Testis (tissue), 3 donors: ENCODE results near the gene MOCOS. TPM values are rescaled to one million over a fixed set of nuclear protein-coding genes. Genes with fewer than 3 reads are reported as not detected.

ENCODE experiments used
- DNase-seq: peaks from one replicate; pipeline ENCODE4 v3.0.0-alpha.2; 2019
- H3K27ac ChIP-seq, 2 donors: fragments of 200-600 bp; sonication (generic); one replicate each; pipeline ENCODE4 v1.5.1; 2019
- H3K27me3 ChIP-seq: fragments of 200-600 bp; sonication (generic); one replicate; pipeline ENCODE4 v1.5.1; 2019
- H3K36me3 ChIP-seq: fragments of 200-600 bp; sonication (generic); one replicate; pipeline ENCODE4 v1.5.1; 2017; ENCODE audit warnings: low read depth; ENCODE audit errors: missing control alignments
- H3K4me1 ChIP-seq: fragments of 200-600 bp; sonication (generic); one replicate; pipeline ENCODE4 v1.5.1; 2019
- H3K4me3 ChIP-seq, 2 donors: fragments of 200-600 bp; sonication (generic); one replicate each; pipeline ENCODE4 v1.5.1; 2017 to 2019
- H3K9me3 ChIP-seq: fragments of 200-600 bp; sonication (generic); one replicate; pipeline ENCODE4 v1.5.1; 2017
- CTCF ChIP-seq, 3 experiments: fragments of 450-650 bp in 2 of 3; fragments of 200-600 bp in 1 of 3; sonication (generic) in 1 of 3; IDR thresholded peaks; one replicate each; pipeline ENCODE4 v1.5.1; 2016 to 2019; ENCODE audit warnings: antibody characterized with exemption in 3 of 3, mild to moderate bottlenecking in 2 of 3, moderate library complexity in 1 of 3
- POLR2A ChIP-seq: fragments of 450-650 bp; IDR thresholded peaks from one replicate; pipeline ENCODE4 v1.6.1; 2017; ENCODE audit warnings: antibody characterized with exemption, mild to moderate bottlenecking, moderate library complexity
- WGBS, 2 donors: methylation state at CpG; one replicate each; pipeline ENCODE4 v1.1.5; 2018; 5-methylcytosine and 5-hydroxymethylcytosine counted together
- intact Hi-C: fragments of 100-400 bp; cut with DNase I; formaldehyde crosslinking; loops from one replicate; pipeline ENCODE4 v1.15.1; 2023; ENCODE audit warnings: low total_unique reads
- polyA plus RNA-seq: library from polyadenylated mRNA; stranded (reverse); fragments of 350-450 nt; fragmentation: Illumina TruSeq; extraction: RNeasy Lipid Tissue Mini Kit (QIAGEN cat#74804); gene quantifications from one replicate; pipeline ENCODE4 v1.2.3, GENCODE V29; 2014; ENCODE audit warnings: low read depth, low replicate concordance; ENCODE audit not compliant: insufficient read depth
- total RNA-seq, 2 donors: library from RNA; depleted of rRNA; stranded (reverse); fragments of >200 nt; gene quantifications; one replicate each; pipeline ENCODE4 v1.2.3, GENCODE V29; 2016

MOCOS gene
- total and polyA plus RNA-seq, 3 donors from 2014 or later = 1.5 to 2.9 (median 1.9) TPM

- 66 to 79% methylated on average over 8 of the region's 8 CpGs for WGBS, 2 donors
- no peak overlapping the region for H3K27ac ChIP-seq
- H3K9me3 ChIP-seq = no peaks in the 10 kb centered on the region
- H3K4me3 ChIP-seq = no peak overlapping the region
- H3K4me1 ChIP-seq = peaks cover 3% of the 10 kb centered on the region
- no peak for DNase-seq
- intact Hi-C loops = no loop called here
- no peaks in the 10 kb centered on the region for H3K36me3 ChIP-seq
- TF ChIP-seq CTCF (IDR thresholded peaks at IDR 0.05) = no peak
- no peak for TF ChIP-seq POLR2A
- H3K27me3 ChIP-seq = no peaks in the 10 kb centered on the region
Measured at GRCh38 chr18:36264283-36264682, 77.0 kb downstream of the MOCOS start.

- H3K27ac ChIP-seq = no peak overlapping the region
- H3K4me3 ChIP-seq = no peak overlapping the region
- intact Hi-C loops = no loop called here
- TF ChIP-seq POLR2A (no peak), CTCF (IDR thresholded peaks at IDR 0.05) (no peak)
- WGBS, 2 donors = 28 to 32% methylated on average over 5 of the region's 5 CpGs
- peaks cover 3% of the 10 kb centered on the region for H3K4me1 ChIP-seq
- H3K36me3 ChIP-seq = no peaks in the 10 kb centered on the region
- H3K9me3 ChIP-seq = no peaks in the 10 kb centered on the region
- no peak for DNase-seq
- H3K27me3 ChIP-seq = no peaks in the 10 kb centered on the region
Measured at GRCh38 chr18:36265015-36265414, 77.7 kb downstream of the MOCOS start.

GRCh38 chr18:36269157-36269556 lies 81.9 kb downstream of the MOCOS start:
- intact Hi-C loops = no loop called here
- Histone ChIP-seq H3K36me3 (no peaks in the 10 kb centered on the region), H3K4me1 (peaks cover 2% of the 10 kb centered on the region), H3K27me3 (no peaks in the 10 kb centered on the region), H3K9me3 (no peaks in the 10 kb centered on the region), H3K27ac (no peak overlapping the region), H3K4me3 (no peak overlapping the region)
- no peak for DNase-seq
- TF ChIP-seq CTCF (IDR thresholded peaks at IDR 0.05) (no peak), POLR2A (no peak)
- WGBS, 2 donors = 88 to 97% methylated on average over 4 of the region's 4 CpGs

- Histone ChIP-seq H3K36me3 (no peaks in the 10 kb centered on the region), H3K27me3 (no peaks in the 10 kb centered on the region), H3K4me1 (no peaks in the 10 kb centered on the region), H3K27ac (no peak overlapping the region), H3K9me3 (no peaks in the 10 kb centered on the region), H3K4me3 (no peak overlapping the region)
- no peak for DNase-seq
- intact Hi-C loops = no loop called here
- TF ChIP-seq CTCF (IDR thresholded peaks at IDR 0.05) (no peak), POLR2A (no peak)
Measured at GRCh38 chr18:36271153-36271552, 83.9 kb downstream of the MOCOS start.

GRCh38 chr18:36273347-36273746 lies 86.0 kb downstream of the MOCOS start:
- TF ChIP-seq POLR2A (no peak), CTCF (IDR thresholded peaks at IDR 0.05) (no peak)
- no peak overlapping the region for H3K27ac ChIP-seq
- intact Hi-C loops = no loop called here
- H3K4me3 ChIP-seq = no peak overlapping the region
- 55 to 73% methylated on average over 8 of the region's 8 CpGs for WGBS, 2 donors
- no peak for DNase-seq
- H3K4me1 ChIP-seq = no peaks in the 10 kb centered on the region
- H3K9me3 ChIP-seq = no peaks in the 10 kb centered on the region
- no peaks in the 10 kb centered on the region for H3K27me3 ChIP-seq
- H3K36me3 ChIP-seq = no peaks in the 10 kb centered on the region
